A549 (cell line): Measurements from ENCODE around the gene CBLC. TPM values are rescaled to one million over a fixed set of nuclear protein-coding genes. Genes with fewer than 3 reads are reported as not detected.

ENCODE experiments used
- BCL3 ChIP-seq: fragments of >200 bp; sonication (Bioruptor Twin); formaldehyde crosslinking; IDR thresholded peaks from 3 replicates; pipeline ENCODE4 v1.6.1; 2016
- BHLHE40 ChIP-seq: IDR thresholded peaks from 2 replicates; pipeline ENCODE4 v1.6.1; 2012; ENCODE audit warnings: low read depth, low read length, inconsistent platforms
- CBX2 ChIP-seq: fragments of 200-600 bp; sonication (generic); IDR thresholded peaks from 2 replicates; pipeline ENCODE4 v1.6.1; 2016; ENCODE audit warnings: low read depth, mild to moderate bottlenecking, borderline replicate concordance
- E2F6 ChIP-seq: IDR thresholded peaks from 2 replicates; pipeline ENCODE4 v1.6.1; 2012; ENCODE audit warnings: low read depth, borderline replicate concordance
- EHF ChIP-seq: fragments of 250-450 bp; sonication (Bioruptor Pico); IDR thresholded peaks from 2 replicates; pipeline ENCODE4 v1.5.0; 2020; ENCODE audit warnings: mild to moderate bottlenecking
- EHMT2 ChIP-seq: fragments of 200-600 bp; sonication (generic); IDR thresholded peaks from 2 replicates; pipeline ENCODE4 v1.6.1; 2016; ENCODE audit warnings: antibody characterized with exemption, low read depth, mild to moderate bottlenecking, moderate library complexity
- ELK1 ChIP-seq: fragments of 150-350 bp; IDR thresholded peaks from 2 replicates; pipeline ENCODE4 v1.6.1; 2014; ENCODE audit warnings: low read depth, mild to moderate bottlenecking, low read length
- ESRRA ChIP-seq: fragments of 150-350 bp; IDR thresholded peaks from 2 replicates; pipeline ENCODE4 v1.6.1; 2014; ENCODE audit warnings: mild to moderate bottlenecking, low read length, borderline replicate concordance
- FOSB ChIP-seq: fragments of 250-450 bp; sonication (Bioruptor Pico); IDR thresholded peaks from 2 replicates; pipeline ENCODE4 v1.5.0; 2020; ENCODE audit warnings: mild to moderate bottlenecking, moderate library complexity
- FOSL2 ChIP-seq, 2 experiments: fragments of 450-650 bp in 1 of 2; fragments of >200 bp in 1 of 2; sonication (Bioruptor Twin) in 1 of 2; formaldehyde crosslinking; IDR thresholded peaks; 2 replicates each; pipeline versions ENCODE4 v1.5.0 to v1.6.1; 2016 to 2020; ENCODE audit warnings: mild to moderate bottlenecking in 1 of 2, moderate library complexity in 1 of 2
- FOXS1 ChIP-seq: fragments of 250-450 bp; sonication (Bioruptor Pico); IDR thresholded peaks from 2 replicates; pipeline ENCODE4 v1.5.0; 2020; ENCODE audit warnings: mild to moderate bottlenecking, moderate library complexity
- HEYL ChIP-seq: fragments of 250-450 bp; sonication (Bioruptor Pico); IDR thresholded peaks from 2 replicates; pipeline ENCODE4 v1.8.0; 2021; ENCODE audit warnings: mild to moderate bottlenecking, moderate library complexity
- HOXB5 ChIP-seq: fragments of 250-450 bp; sonication (Bioruptor Pico); IDR thresholded peaks from 2 replicates; pipeline ENCODE4 v1.5.0; 2020; ENCODE audit warnings: mild to moderate bottlenecking, moderate library complexity
- JUN ChIP-seq, 2 experiments: fragments of >200 bp; sonication (Bioruptor Twin); formaldehyde crosslinking; IDR thresholded peaks; 2 replicates in 1 of 2; 3 replicates in 1 of 2; pipeline ENCODE4 v1.6.1; 2016 to 2017
- MAFK ChIP-seq: fragments of 450-650 bp; IDR thresholded peaks from 2 replicates; pipeline ENCODE4 v1.6.1; 2014; ENCODE audit not compliant: partially characterized antibody
- NFE2L2 ChIP-seq: fragments of 150-350 bp; conservative IDR thresholded peaks from 2 replicates; pipeline ENCODE4 v1.6.1; 2014; ENCODE audit warnings: low read length
- NR3C1 ChIP-seq: fragments of >200 bp; sonication (Bioruptor Twin); formaldehyde crosslinking; IDR thresholded peaks from 3 replicates; pipeline ENCODE4 v1.6.1; 2017
- PHF8 ChIP-seq: fragments of 200-600 bp; sonication (generic); IDR thresholded peaks from 2 replicates; pipeline ENCODE4 v1.6.1; 2016; ENCODE audit warnings: low read depth, mild to moderate bottlenecking, antibody characterized with exemption, moderate library complexity, borderline replicate concordance
- POLR2A ChIP-seq: IDR thresholded peaks from 2 replicates; pipeline ENCODE4 v1.6.1; 2012; ENCODE audit warnings: mild to moderate bottlenecking, low read length
- RARB ChIP-seq: fragments of 250-450 bp; sonication (Bioruptor Pico); IDR thresholded peaks from 2 replicates; pipeline ENCODE4 v1.8.0; 2021; ENCODE audit warnings: mild to moderate bottlenecking, moderate library complexity
- RFX5 ChIP-seq: fragments of 450-650 bp; IDR thresholded peaks from 2 replicates; pipeline ENCODE4 v1.7.1; 2014; ENCODE audit warnings: antibody characterized with exemption, mild to moderate bottlenecking, moderate library complexity
- RNF2 ChIP-seq: fragments of 200-600 bp; sonication (generic); IDR thresholded peaks from 2 replicates; pipeline ENCODE4 v1.6.1; 2016; ENCODE audit warnings: low read depth, mild to moderate bottlenecking, antibody characterized with exemption, moderate library complexity, borderline replicate concordance
- TFCP2L1 ChIP-seq: fragments of 250-450 bp; sonication (Bioruptor Pico); IDR thresholded peaks from 2 replicates; pipeline ENCODE4 v1.5.0; 2021; ENCODE audit warnings: mild to moderate bottlenecking
- TP53 ChIP-seq: fragments of 250-450 bp; sonication (Bioruptor Pico); IDR thresholded peaks from 2 replicates; pipeline ENCODE4 v1.5.0; 2021; ENCODE audit warnings: mild to moderate bottlenecking, moderate library complexity
- ZC3H11A ChIP-seq: fragments of 450-650 bp; IDR thresholded peaks from 2 replicates; pipeline ENCODE4 v1.6.1; 2014; ENCODE audit warnings: antibody characterized with exemption, mild to moderate bottlenecking
- ZNF302 ChIP-seq: fragments of 250-450 bp; sonication (Bioruptor Pico); IDR thresholded peaks from 2 replicates; pipeline ENCODE4 v1.9.0; 2021; ENCODE audit warnings: inconsistent platforms, mild to moderate bottlenecking, moderate library complexity
- ZSCAN20 ChIP-seq: fragments of 250-450 bp; sonication (Bioruptor Pico); IDR thresholded peaks from 2 replicates; pipeline ENCODE4 v1.8.0; 2022; ENCODE audit warnings: mild to moderate bottlenecking, moderate library complexity
- polyA plus RNA-seq, 4 experiments: library from polyadenylated mRNA; depleted of rRNA in 3 of 4; stranded (reverse); fragments of >200 nt; fragmentation: RNase III in 1 of 4; extraction: RNeasy Plus Mini Kit Qiagen cat#74134 plus additional on column Dnase treatment in 1 of 4; gene quantifications; 2 replicates in 3 of 4; 3 replicates in 1 of 4; pipeline ENCODE4 v1.2.3, GENCODE V29; 2011 to 2017
- TF ChIP-seq, protein P1 (sequence below): fragments of 250-450 bp; sonication (Bioruptor Pico); IDR thresholded peaks from 2 replicates; pipeline ENCODE4 v1.5.0; 2021; ENCODE audit warnings: mild to moderate bottlenecking, moderate library complexity, borderline replicate concordance

Gene CBLC
- polyA plus RNA-seq, 2 of the 4 experiments (the other 2 are of a cell fraction): not detected

DNA sequence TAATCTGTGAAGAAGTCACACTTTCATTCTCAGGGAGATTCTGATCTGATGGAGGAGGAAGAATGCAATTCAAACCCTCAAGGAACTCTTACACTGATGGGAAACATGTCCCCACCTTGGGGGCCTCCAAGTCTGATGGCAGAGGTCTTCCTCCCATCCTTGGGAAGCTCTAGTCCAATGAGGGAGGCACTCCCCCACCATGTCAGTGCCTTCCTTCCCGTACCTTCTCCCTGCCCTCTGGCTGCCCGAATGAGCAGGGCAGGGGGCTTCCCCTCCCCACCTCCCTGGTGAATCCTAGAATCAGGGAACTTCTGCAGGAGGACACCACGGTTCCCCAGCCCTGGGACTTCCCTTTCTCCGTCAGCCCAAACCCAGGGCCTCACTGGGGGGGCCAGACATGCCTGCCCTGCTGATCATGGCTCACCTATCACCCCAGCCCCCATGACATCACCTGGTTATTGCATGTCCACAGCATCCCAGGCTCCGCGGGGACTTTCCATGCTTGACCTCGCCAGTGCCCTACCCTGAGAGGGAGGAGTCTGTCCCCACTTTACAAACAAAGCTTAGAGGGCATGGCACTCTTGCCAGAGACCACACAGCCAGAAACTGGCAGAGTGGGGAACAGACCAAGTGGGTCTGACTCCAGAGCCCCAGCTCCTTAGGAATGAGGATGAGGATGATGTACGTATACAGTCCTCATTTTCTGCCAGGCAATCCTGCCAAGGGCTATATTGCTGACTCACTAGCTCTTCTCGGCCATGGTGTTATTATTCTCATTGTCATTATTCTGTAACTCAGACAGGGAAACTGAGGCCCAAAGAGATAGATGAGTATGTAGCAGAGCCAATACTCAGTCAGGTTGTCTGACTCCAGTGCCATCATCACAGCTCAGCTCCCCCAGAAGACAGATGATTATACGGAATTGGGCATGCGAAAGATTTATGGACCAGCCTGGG lies 38.8 kb upstream of the CBLC start (continued):
- TF ChIP-seq BCL3 (peak; percentile 88; the same call in 2 of the 3 replicates), BHLHE40 (no peak), RNF2 (no peak), EHMT2 (no peak), RFX5 (no peak), HOXB5 (CRISPR knock-in tag) (peak; percentile 86; the same call in 1 of the 2 replicates), JUN (IDR thresholded peaks at IDR 0.05) (peak; percentile 94 to 97; a peak in 4 of 5 replicates), EHF (CRISPR knock-in tag) (peak; percentile 92; the same call in 1 of the 2 replicates), TP53 (CRISPR knock-in tag) (no peak; the same call in 1 of the 2 replicates), RARB (CRISPR knock-in tag) (peak; percentile 71), ZNF302 (peak; percentile 52; the same call in 1 of the 2 replicates), ZSCAN20 (no peak; the same call in none of the 2 replicates), CBX2 (no peak), NR3C1 (no peak), MAFK (peak; percentile 92), TFCP2L1 (CRISPR knock-in tag) (peak; percentile 22; the same call in 1 of the 2 replicates), POLR2A (no peak; the same call in 1 of the 2 replicates), HEYL (CRISPR knock-in tag) (peak; percentile 5), FOXS1 (CRISPR knock-in tag) (peak; percentile 34; the same call in 1 of the 2 replicates), NFE2L2 (peak; percentile 56; the same call in 1 of the 2 replicates), ZC3H11A (no peak), PHF8 (no peak), ELK1 (no peak), ESRRA (peak; percentile 71), FOSB (CRISPR knock-in tag) (peak; percentile 68; the same call in 1 of the 2 replicates), FOSL2 (IDR thresholded peaks at IDR 0.05) (peak; percentile 27; the same call in 1 of the 2 replicates), FOSL2 (CRISPR knock-in tag; IDR thresholded peaks at IDR 0.05) (peak; percentile 89), E2F6 (no peak)
- TF ChIP-seq, protein P1, sequence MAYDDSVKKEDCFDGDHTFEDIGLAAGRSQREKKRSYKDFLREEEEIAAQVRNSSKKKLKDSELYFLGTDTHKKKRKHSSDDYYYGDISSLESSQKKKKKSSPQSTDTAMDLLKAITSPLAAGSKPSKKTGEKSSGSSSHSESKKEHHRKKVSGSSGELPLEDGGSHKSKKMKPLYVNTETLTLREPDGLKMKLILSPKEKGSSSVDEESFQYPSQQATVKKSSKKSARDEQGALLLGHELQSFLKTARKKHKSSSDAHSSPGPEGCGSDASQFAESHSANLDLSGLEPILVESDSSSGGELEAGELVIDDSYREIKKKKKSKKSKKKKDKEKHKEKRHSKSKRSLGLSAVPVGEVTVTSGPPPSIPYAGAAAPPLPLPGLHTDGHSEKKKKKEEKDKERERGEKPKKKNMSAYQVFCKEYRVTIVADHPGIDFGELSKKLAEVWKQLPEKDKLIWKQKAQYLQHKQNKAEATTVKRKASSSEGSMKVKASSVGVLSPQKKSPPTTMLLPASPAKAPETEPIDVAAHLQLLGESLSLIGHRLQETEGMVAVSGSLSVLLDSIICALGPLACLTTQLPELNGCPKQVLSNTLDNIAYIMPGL (CRISPR knock-in tag): peak; percentile 52; the same call in 1 of the 2 replicates
